K562 (cell line): ENCODE results near the gene BCO1. TPM values are rescaled to one million over a fixed set of nuclear protein-coding genes. Genes with fewer than 3 reads are reported as not detected.

ENCODE experiments used
- BMI1 ChIP-seq: fragments of 150-350 bp; IDR thresholded peaks from 2 replicates; pipeline ENCODE4 v1.6.1; 2014; ENCODE audit warnings: low read length
- E2F5 ChIP-seq: sonication (generic); formaldehyde crosslinking; IDR thresholded peaks from 2 replicates; pipeline ENCODE4 v1.8.0; 2022; ENCODE audit warnings: mild to moderate bottlenecking, missing genetic modification reagents
- FOS ChIP-seq: IDR thresholded peaks from 3 replicates; pipeline ENCODE4 v1.6.1; 2011; ENCODE audit not compliant: insufficient read length; ENCODE audit errors: extremely low read depth
- FUS ChIP-seq: fragments of 200-400 bp; formaldehyde crosslinking; optimal IDR thresholded peaks from 2 replicates; pipeline ENCODE3; 2017; ENCODE audit warnings: low read depth, low read length
- HES1 ChIP-seq: fragments of 450-650 bp; IDR thresholded peaks from 2 replicates; pipeline ENCODE4 v1.6.1; 2016; ENCODE audit warnings: low read depth, mild to moderate bottlenecking, moderate library complexity
- KLF6 ChIP-seq: fragments of 250-450 bp; sonication (Bioruptor Pico); IDR thresholded peaks from 2 replicates; pipeline ENCODE4 v1.4.0; 2020; ENCODE audit warnings: mild to moderate bottlenecking, moderate library complexity, borderline replicate concordance
- MAX ChIP-seq: sonication (generic); formaldehyde crosslinking; IDR thresholded peaks from 2 replicates; pipeline ENCODE4 v1.9.0; 2022; ENCODE audit warnings: mild to moderate bottlenecking, missing genetic modification reagents
- MAZ ChIP-seq, 2 experiments: fragments of 450-650 bp in 1 of 2; sonication (generic) in 1 of 2; formaldehyde crosslinking; IDR thresholded peaks in 1 of 2; conservative IDR thresholded peaks in 1 of 2; 2 replicates each; pipeline versions ENCODE4 v1.4.0 to v1.5.0; 2020; ENCODE audit warnings: mild to moderate bottlenecking in 1 of 2, missing genetic modification reagents in 1 of 2
- MEF2D ChIP-seq: conservative IDR thresholded peaks from 2 replicates; pipeline ENCODE4 v1.6.1; 2016; ENCODE audit warnings: low read depth, missing genetic modification characterization, missing compliant biosample characterization
- MTA1 ChIP-seq: fragments of 450-650 bp; IDR thresholded peaks from 2 replicates; pipeline ENCODE4 v1.6.1; 2017; ENCODE audit warnings: borderline replicate concordance
- NONO ChIP-seq, 2 experiments: fragments of 200-400 bp in 1 of 2; fragments of 450-650 bp in 1 of 2; formaldehyde crosslinking in 1 of 2; IDR thresholded peaks; 2 replicates each; pipeline ENCODE4 v1.6.1; 2017; ENCODE audit warnings: low read depth in 2 of 2, mild to moderate bottlenecking in 2 of 2, moderate library complexity in 2 of 2, low read length in 1 of 2
- NR0B1 ChIP-seq: fragments of 450-650 bp; IDR thresholded peaks from one replicate; pipeline ENCODE4 v1.6.1; 2018; ENCODE audit warnings: mild to moderate bottlenecking, moderate library complexity; ENCODE audit not compliant: partially characterized antibody
- RBBP5 ChIP-seq: fragments of 200-600 bp; sonication (generic); IDR thresholded peaks from 2 replicates; pipeline ENCODE4 v1.6.1; 2012; ENCODE audit warnings: borderline replicate concordance, mild to moderate bottlenecking, low read length, control low read depth, inconsistent platforms; ENCODE audit not compliant: insufficient read depth, poor library complexity, severe bottlenecking
- RBM34 ChIP-seq: fragments of 200-400 bp; formaldehyde crosslinking; IDR thresholded peaks from 2 replicates; pipeline ENCODE4 v1.6.1; 2018; ENCODE audit warnings: low read length, borderline replicate concordance; ENCODE audit not compliant: insufficient read depth
- SOX6 ChIP-seq: fragments of 450-650 bp; IDR thresholded peaks from 2 replicates; pipeline ENCODE4 v1.6.1; 2014; ENCODE audit warnings: mild to moderate bottlenecking
- SP2 ChIP-seq: IDR thresholded peaks from 2 replicates; pipeline ENCODE4 v1.6.1; 2011; ENCODE audit warnings: mild to moderate bottlenecking, low read depth, low read length, moderate library complexity; ENCODE audit not compliant: poor library complexity, severe bottlenecking; ENCODE audit errors: extremely low read depth
- TFAP4 ChIP-seq: sonication (generic); formaldehyde crosslinking; IDR thresholded peaks from 2 replicates; pipeline ENCODE4 v1.8.0; 2022; ENCODE audit warnings: missing genetic modification reagents, mild to moderate bottlenecking, moderate library complexity, borderline replicate concordance
- ZNF395 ChIP-seq: fragments of 200-800 bp; sonication (Bioruptor generic); IDR thresholded peaks from 2 replicates; pipeline ENCODE4 v1.6.1; 2017; ENCODE audit warnings: missing genetic modification characterization, missing compliant biosample characterization
- ZNF699 ChIP-seq: fragments of 250-450 bp; sonication (Bioruptor Pico); IDR thresholded peaks from 2 replicates; pipeline ENCODE4 v1.8.0; 2021; ENCODE audit warnings: mild to moderate bottlenecking, moderate library complexity; ENCODE audit not compliant: insufficient replicate concordance
- polyA plus RNA-seq, 8 experiments: library from polyadenylated mRNA; depleted of rRNA in 4 of 8; stranded (reverse) in 5 of 8; unstranded in 3 of 8; fragments of >200 nt; fragmentation: Nextera tagmentation in 2 of 8; fragmentation: Illumina TruSeq in 1 of 8; extraction: Ambion mirVana in 2 of 8; extraction: Trizol in 1 of 8; gene quantifications; 2 replicates each; pipeline versions ENCODE4 v1.2.1 to v1.2.3, GENCODE V29; 2011 to 2014; ENCODE audit warnings: inconsistent platforms in 1 of 8, missing spikeins in 1 of 8
- total RNA-seq, 7 experiments: library from RNA; depleted of rRNA in 6 of 7; stranded (reverse); fragments of >200 nt in 6 of 7; fragmentation: Illumina TruSeq in 2 of 7; extraction: Trizol in 2 of 7; gene quantifications; 2 replicates each; pipeline versions ENCODE4 v1.2.1 to v1.2.3, GENCODE V29; 2011 to 2021; ENCODE audit warnings: low replicate concordance in 1 of 7

BCO1 gene
- total and polyA plus RNA-seq, 9 of the 15 experiments (the other 6 are each of a cell fraction or from before 2014, with no cell fraction given): not detected

GRCh38 chr16:81314603-81315270, 76.2 kb downstream of the BCO1 start, which contains the start of gene GAN (continued):
- no peak for TF ChIP-seq SP2
- no peak for TF ChIP-seq NR0B1
- no peak for TF ChIP-seq FOS
- TF ChIP-seq MAX (CRISPR knock-in tag): peak; percentile 47
- TF ChIP-seq SOX6: 0 out of 2 replicates have a peak, but pooled peaks have one; percentile 16
- TF ChIP-seq MAZ (CRISPR knock-in tag; conservative IDR thresholded peaks at IDR 0.05 in 1 of 2, IDR thresholded peaks at IDR 0.05 in 1 of 2): peak; percentile 88 to 96
- no peak; the same call in 1 of the 2 replicates for TF ChIP-seq HES1
- peak; percentile 99 for TF ChIP-seq MTA1
- TF ChIP-seq BMI1: no peak
- TF ChIP-seq ZNF395 (CRISPR knock-in tag): no peak
- peak; percentile 59 to 95; a peak in 3 of 4 replicates for TF ChIP-seq NONO (IDR thresholded peaks at IDR 0.05; ENCODE audit: low read depth in 2 of 2, low read length in 1 of 2)
- TF ChIP-seq RBM34: no peak
- TF ChIP-seq MEF2D (tag): no peak
- TF ChIP-seq RBBP5: peak; percentile 92
- TF ChIP-seq FUS: no peak
- TF ChIP-seq TFAP4: peak; percentile 99
- no peak for TF ChIP-seq E2F5 (CRISPR knock-in tag)
- TF ChIP-seq ZNF699 (CRISPR knock-in tag): no peak
- no peak for TF ChIP-seq KLF6 (CRISPR knock-in tag)
